ENCODE measurements around the gene PGF. TPM values are rescaled to one million over a fixed set of nuclear protein-coding genes. Genes with fewer than 3 reads are reported as not detected.

Gene PGF
- polyA plus RNA-seq, 3 donors = 0.03 TPM; not detected in 2

- H3K27me3 ChIP-seq (ENCODE audit: control insufficient read depth in 2 of 2, insufficient read depth in 2 of 2, low read length in 2 of 2) = no peaks in the 10 kb centered on the region
- H3K36me3 ChIP-seq (replicated peaks in 1 of 2; ENCODE audit: control insufficient read depth in 1 of 2, insufficient read depth in 2 of 2, low read length in 2 of 2) = no peaks in the 10 kb centered on the region
- H2AFZ ChIP-seq (ENCODE audit: insufficient read depth, low read depth, low read length, poor library complexity, severe bottlenecking) = peak overlapping the region; percentile 59
- TF ChIP-seq, protein P1, sequence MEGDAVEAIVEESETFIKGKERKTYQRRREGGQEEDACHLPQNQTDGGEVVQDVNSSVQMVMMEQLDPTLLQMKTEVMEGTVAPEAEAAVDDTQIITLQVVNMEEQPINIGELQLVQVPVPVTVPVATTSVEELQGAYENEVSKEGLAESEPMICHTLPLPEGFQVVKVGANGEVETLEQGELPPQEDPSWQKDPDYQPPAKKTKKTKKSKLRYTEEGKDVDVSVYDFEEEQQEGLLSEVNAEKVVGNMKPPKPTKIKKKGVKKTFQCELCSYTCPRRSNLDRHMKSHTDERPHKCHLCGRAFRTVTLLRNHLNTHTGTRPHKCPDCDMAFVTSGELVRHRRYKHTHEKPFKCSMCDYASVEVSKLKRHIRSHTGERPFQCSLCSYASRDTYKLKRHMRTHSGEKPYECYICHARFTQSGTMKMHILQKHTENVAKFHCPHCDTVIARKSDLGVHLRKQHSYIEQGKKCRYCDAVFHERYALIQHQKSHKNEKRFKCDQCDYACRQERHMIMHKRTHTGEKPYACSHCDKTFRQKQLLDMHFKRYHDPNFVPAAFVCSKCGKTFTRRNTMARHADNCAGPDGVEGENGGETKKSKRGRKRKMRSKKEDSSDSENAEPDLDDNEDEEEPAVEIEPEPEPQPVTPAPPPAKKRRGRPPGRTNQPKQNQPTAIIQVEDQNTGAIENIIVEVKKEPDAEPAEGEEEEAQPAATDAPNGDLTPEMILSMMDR (IDR thresholded peaks at IDR 0.05) = no peak
- peak overlapping the region; percentile 21 for H3K9ac ChIP-seq (ENCODE audit: insufficient read depth, low read length, poor library complexity, severe bottlenecking)
- H4K20me1 ChIP-seq (ENCODE audit: insufficient read depth, low read length) = no peaks in the 10 kb centered on the region
- intact Hi-C loops (cut with micrococcal nuclease) = no loop called here
- H3K27ac Mint-ChIP-seq = no peak overlapping the region
- H3K4me1 ChIP-seq (ENCODE audit: control insufficient read depth in 1 of 2, insufficient read depth in 2 of 2, low read length in 2 of 2) = peaks cover 5 to 8% of the 10 kb centered on the region in 2 donors
- H3K4me1 Mint-ChIP-seq = no peaks in the 10 kb centered on the region
- peaks cover 0 to 2% (median 0%) of the 10 kb centered on the region in 7 donors for H3K9me3 Mint-ChIP-seq
- no peak overlapping the region for H3K4me3 ChIP-seq (replicated peaks in 1 of 3; ENCODE audit: low read depth in 2 of 3, low read length in 3 of 3)
- H3K27me3 Mint-ChIP-seq (ENCODE audit: low read depth in 3 of 3) = peaks cover 2 to 7% (median 3%) of the 10 kb centered on the region in 3 donors
- no peaks in the 10 kb centered on the region for H3K79me2 ChIP-seq (ENCODE audit: insufficient read depth, low read length)
- no peak overlapping the region for H3K4me3 Mint-ChIP-seq
- no peak overlapping the region for H3K27ac ChIP-seq (ENCODE audit: low read depth in 1 of 2, low read length in 2 of 2)
- no peak overlapping the region for H3K4me2 ChIP-seq (replicated peaks; ENCODE audit: extremely low read depth, low read length, poor library complexity, severe bottlenecking)
- DNase-seq = peak in 2 of 3 donors; percentile 5 to 31
- 53% methylated on average over 14 of the region's 15 CpGs for WGBS (ENCODE audit: insufficient coverage)
- no peaks in the 10 kb centered on the region for H3K36me3 Mint-ChIP-seq
- H3K9me3 ChIP-seq (replicated peaks in 1 of 2; ENCODE audit: control insufficient read depth in 1 of 2, insufficient read depth in 1 of 2, low read length in 2 of 2) = no peaks in the 10 kb centered on the region
Observed at GRCh38 chr14:74973003-74973653, 17.7 kb upstream of the PGF start.

GRCh38 chr14:74968811-74969210 is 13.4 kb upstream of the PGF start:
- H3K9me3 Mint-ChIP-seq = no peaks in the 10 kb centered on the region
- H3K36me3 Mint-ChIP-seq = peaks cover 0 to 4% of the 10 kb centered on the region in 2 donors
- no peak overlapping the region for H2AFZ ChIP-seq (ENCODE audit: insufficient read depth, low read depth, low read length, poor library complexity, severe bottlenecking)
- TF ChIP-seq, protein P1 (IDR thresholded peaks at IDR 0.05) = no peak
- H3K4me1 Mint-ChIP-seq = peaks cover 3% of the 10 kb centered on the region
- H3K27ac Mint-ChIP-seq = no peak overlapping the region
- H3K27ac ChIP-seq (ENCODE audit: low read depth in 1 of 2, low read length in 2 of 2) = no peak overlapping the region
- intact Hi-C loops (cut with micrococcal nuclease) = loop anchor here in 1 of 2 donors (5.0 kb wide), 1 partner anchor 33 kb away; the partner anchor contains the start of gene EIF2B2
- H3K9me3 ChIP-seq (replicated peaks in 1 of 2; ENCODE audit: control insufficient read depth in 1 of 2, insufficient read depth in 1 of 2, low read length in 2 of 2) = no peaks in the 10 kb centered on the region
- H3K4me3 ChIP-seq (replicated peaks in 1 of 3; ENCODE audit: low read depth in 2 of 3, low read length in 3 of 3) = no peak overlapping the region
- no peaks in the 10 kb centered on the region for H3K27me3 ChIP-seq (ENCODE audit: control insufficient read depth in 2 of 2, insufficient read depth in 2 of 2, low read length in 2 of 2)
- no peak overlapping the region for H3K9ac ChIP-seq (ENCODE audit: insufficient read depth, low read length, poor library complexity, severe bottlenecking)
- no CpG with 5 or more reads among the region's 1 CpG for WGBS (ENCODE audit: insufficient coverage)
- peaks cover 5 to 8% of the 10 kb centered on the region in 2 donors for H3K4me1 ChIP-seq (ENCODE audit: control insufficient read depth in 1 of 2, insufficient read depth in 2 of 2, low read length in 2 of 2)
- H3K4me2 ChIP-seq (replicated peaks; ENCODE audit: extremely low read depth, low read length, poor library complexity, severe bottlenecking) = no peak overlapping the region
- H4K20me1 ChIP-seq (ENCODE audit: insufficient read depth, low read length) = no peaks in the 10 kb centered on the region
- H3K4me3 Mint-ChIP-seq = no peak overlapping the region
- no peaks in the 10 kb centered on the region for H3K36me3 ChIP-seq (replicated peaks in 1 of 2; ENCODE audit: control insufficient read depth in 1 of 2, insufficient read depth in 2 of 2, low read length in 2 of 2)
- H3K79me2 ChIP-seq (ENCODE audit: insufficient read depth, low read length) = no peaks in the 10 kb centered on the region
- DNase-seq = no peak
- H3K27me3 Mint-ChIP-seq (ENCODE audit: low read depth in 3 of 3) = peaks cover 2 to 6% (median 4%) of the 10 kb centered on the region in 3 donors
